Measurements from ENCODE around the gene FAM161A.

The FAM161A gene

GRCh38 chr2:61785583-61785982 is 68.3 kb downstream of the FAM161A start:
- no peak for DNase-seq (ENCODE audit: low read depth)

- DNase-seq (ENCODE audit: low read depth), result no peak
Observed at GRCh38 chr2:61784643-61785042, 69.2 kb downstream of the FAM161A start.

GRCh38 chr2:61775956-61776570 is 77.8 kb downstream of the FAM161A start:
- no peak for DNase-seq (ENCODE audit: low read depth)

Data from EH (cell line).